Esophagus squamous epithelium (tissue), 4 donors: Measurements from ENCODE around the gene EEF1G.

Source experiments
- CTCF ChIP-seq, 6 experiments: fragments of 450-650 bp in 4 of 6; fragments of 200-600 bp in 2 of 6; sonication (generic) in 2 of 6; IDR thresholded peaks; one replicate each; pipeline ENCODE4 v1.5.1; 2016 to 2019; ENCODE audit warnings: antibody characterized with exemption in 6 of 6, mild to moderate bottlenecking in 4 of 6, moderate library complexity in 4 of 6
- POLR2A ChIP-seq, 4 donors: fragments of 450-650 bp; IDR thresholded peaks; one replicate each; pipeline ENCODE4 v1.6.1; 2017; ENCODE audit warnings: antibody characterized with exemption in 4 of 4, mild to moderate bottlenecking in 4 of 4, moderate library complexity in 3 of 4

GRCh38 chr11:62558669-62559068 is 15.0 kb downstream of the EEF1G start:
- no peak for TF ChIP-seq CTCF (IDR thresholded peaks at IDR 0.05)
- no peak for TF ChIP-seq POLR2A (IDR thresholded peaks at IDR 0.05)
